GM19043 (cell line): ENCODE results near the gene UGGT1.

Source experiments
- ATAC-seq: cut with Tn5 transposase; IDR thresholded peaks from one replicate; pipeline ENCODE4 v1.9.1; 2021; ENCODE audit warnings: low read depth; ENCODE audit not compliant: unreplicated experiment

The UGGT1 gene

GRCh38 chr2:128090945-128091725, at the start of gene UGGT1:
Gene UGGT1, plus strand, starts transcription at chr2:128091200. Its CDS starts 158 bp downstream, at chr2:128091358.
- peak; percentile 87 for ATAC-seq

- no peak for ATAC-seq
These were observed 49.4 kb upstream of the UGGT1 start for GRCh38 chr2:128041561-128041960.

- ATAC-seq, result no peak
These were observed 48.0 kb upstream of the UGGT1 start for GRCh38 chr2:128043041-128043440.

- no peak for ATAC-seq
These were observed 37.7 kb upstream of the UGGT1 start for GRCh38 chr2:128053331-128053730.

GRCh38 chr2:128054104-128054885, 36.7 kb upstream of the UGGT1 start:
- ATAC-seq, result no peak

GRCh38 chr2:128057334-128057733, 33.7 kb upstream of the UGGT1 start:
- no peak for ATAC-seq

- ATAC-seq, result no peak
These were observed 32.9 kb upstream of the UGGT1 start for GRCh38 chr2:128058114-128058513.

- ATAC-seq, result no peak
These were observed 28.4 kb upstream of the UGGT1 start for GRCh38 chr2:128062571-128062970.

GRCh38 chr2:128064353-128064752, 26.6 kb upstream of the UGGT1 start:
- no peak for ATAC-seq

GRCh38 chr2:128069769-128070168, 21.2 kb upstream of the UGGT1 start:
- no peak for ATAC-seq

GRCh38 chr2:128073278-128073677, 17.7 kb upstream of the UGGT1 start:
- ATAC-seq, result no peak

- ATAC-seq, result no peak
These were observed 14.4 kb upstream of the UGGT1 start for GRCh38 chr2:128076461-128077106.

- no peak for ATAC-seq
These were observed 6.2 kb upstream of the UGGT1 start for GRCh38 chr2:128084757-128085156.

- no peak for ATAC-seq
These were observed 4.8 kb upstream of the UGGT1 start for GRCh38 chr2:128086244-128086643.

- no peak for ATAC-seq
These were observed 440 bp upstream of the UGGT1 start for GRCh38 chr2:128090575-128090944.

- ATAC-seq, result no peak
These were observed 703 bp downstream of the UGGT1 start for GRCh38 chr2:128091726-128092080.

- no peak for ATAC-seq
These were observed 1.7 kb downstream of the UGGT1 start for GRCh38 chr2:128092656-128093055.

- no peak for ATAC-seq
These were observed 2.8 kb downstream of the UGGT1 start for GRCh38 chr2:128093762-128094161.

GRCh38 chr2:128095201-128095600, 4.2 kb downstream of the UGGT1 start:
- ATAC-seq, result no peak

- ATAC-seq, result no peak
These were observed 12.4 kb downstream of the UGGT1 start for GRCh38 chr2:128103407-128103806.

- ATAC-seq, result no peak
These were observed 14.1 kb downstream of the UGGT1 start for GRCh38 chr2:128105072-128105471.
